KOPT-K1 (cell line): Measurements from ENCODE around the gene DOCK6.
"Not testable (repeated sequence)": the region's sequence is repeated elsewhere in the genome, so short reads cannot be mapped to it uniquely, and the experiment has no call there.

ENCODE experiments used
- H3K27ac ChIP-seq: fragments of 200-600 bp; sonication (generic); 2 replicates; pipeline ENCODE4 v1.5.1; 2016; ENCODE audit warnings: antibody characterized with exemption, mild to moderate bottlenecking, low read depth, low read length; ENCODE audit not compliant: poor library complexity, severe bottlenecking
- H3K36me3 ChIP-seq: fragments of 200-600 bp; sonication (generic); 2 replicates; pipeline ENCODE4 v1.5.1; 2017; ENCODE audit warnings: antibody characterized with exemption, mild to moderate bottlenecking, low read length, moderate library complexity; ENCODE audit not compliant: insufficient read depth
- H3K9me3 ChIP-seq: fragments of 200-600 bp; sonication (generic); 2 replicates; pipeline ENCODE4 v1.5.1; 2017; ENCODE audit warnings: antibody characterized with exemption, low read length, mild to moderate bottlenecking; ENCODE audit not compliant: insufficient read depth, poor library complexity, severe bottlenecking

DOCK6 gene

DNA sequence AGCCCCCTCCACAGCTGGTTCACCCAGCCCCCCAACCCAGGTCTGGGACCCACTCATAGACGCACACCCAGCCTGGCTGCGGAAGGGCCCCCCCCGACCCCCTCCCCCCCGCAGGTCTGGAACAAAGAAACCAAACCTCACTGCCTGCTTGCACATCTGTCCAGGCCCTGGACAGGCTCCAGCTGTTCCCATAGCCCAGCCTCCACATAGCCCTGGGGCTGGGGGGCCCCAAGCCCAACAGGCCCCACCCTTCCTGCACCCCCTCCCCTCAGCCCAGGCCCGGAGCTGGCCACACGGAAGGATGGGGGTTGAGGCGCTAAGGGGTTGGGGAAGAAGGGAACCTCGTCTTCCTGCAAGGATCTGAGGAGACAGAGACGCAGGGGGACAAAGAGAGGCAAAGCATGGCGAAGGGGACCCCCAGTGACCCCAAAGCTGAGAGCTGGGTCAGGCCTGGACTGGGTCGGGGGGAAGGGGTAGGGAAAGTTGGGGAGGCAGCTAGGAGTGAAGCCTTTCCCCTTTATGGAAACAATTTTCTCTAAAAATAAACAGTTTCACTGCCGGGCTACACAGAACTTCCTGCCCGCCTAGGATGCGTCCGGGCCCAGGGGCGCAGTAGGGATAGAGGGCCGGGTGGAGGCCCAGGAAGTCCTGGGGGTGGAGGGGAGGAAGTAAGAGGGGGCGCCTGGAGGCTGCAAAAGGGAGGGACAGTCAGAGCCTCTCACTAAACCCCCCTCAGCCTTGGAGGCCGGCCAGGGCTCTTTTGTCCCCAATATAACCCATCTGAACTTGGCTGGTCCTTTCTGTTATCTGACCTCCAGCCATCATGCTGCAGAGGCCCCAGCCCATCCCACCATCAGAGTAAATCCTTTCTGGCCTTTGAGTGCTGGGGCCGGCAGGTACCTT is 67.4 kb downstream of the DOCK6 start:
- Histone ChIP-seq H3K9me3 (no peaks in the 10 kb centered on the region), H3K27ac (no peak overlapping the region), H3K36me3 (no peaks in the 10 kb centered on the region)

GRCh38 chr19:11194173-11194572 is 68.2 kb downstream of the DOCK6 start:
- no peaks in the 10 kb centered on the region for H3K9me3 ChIP-seq
- H3K27ac ChIP-seq, result no peak overlapping the region

GRCh38 chr19:11192957-11193939 is 69.1 kb downstream of the DOCK6 start:
- Histone ChIP-seq H3K27ac (no peak overlapping the region), H3K36me3 (no peaks in the 10 kb centered on the region), H3K9me3 (no peaks in the 10 kb centered on the region)

More at GRCh38 chr19:11194173-11194572, 68.2 kb downstream of the DOCK6 start:
- no peaks in the 10 kb centered on the region for H3K36me3 ChIP-seq

DNA sequence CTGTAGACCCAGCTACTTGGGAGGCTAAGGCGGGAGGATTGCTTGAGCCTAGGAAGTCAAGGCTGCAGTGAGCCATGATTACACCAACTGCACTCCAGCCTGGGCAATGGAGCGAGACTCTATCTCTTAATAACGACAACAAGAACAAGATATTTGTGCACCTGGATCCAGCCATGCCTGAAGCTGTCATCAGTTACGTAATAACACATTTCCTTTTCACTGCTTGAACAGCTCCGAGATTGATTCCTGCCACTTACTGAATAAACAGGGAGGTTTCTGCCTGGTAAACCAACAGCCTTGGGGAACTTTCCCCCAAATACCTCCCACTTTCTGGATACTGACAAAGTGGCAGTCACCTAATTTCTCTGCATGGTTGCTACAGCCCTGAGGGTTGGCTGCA is 70.4 kb downstream of the DOCK6 start:
- Histone ChIP-seq H3K36me3 (no peaks in the 10 kb centered on the region), H3K9me3 (no peaks in the 10 kb centered on the region), H3K27ac (no peak overlapping the region)

- Histone ChIP-seq H3K36me3 (no peaks in the 10 kb centered on the region), H3K9me3 (no peaks in the 10 kb centered on the region), H3K27ac (no peak overlapping the region)
Measured at GRCh38 chr19:11191273-11191755, 71.0 kb downstream of the DOCK6 start.

DNA sequence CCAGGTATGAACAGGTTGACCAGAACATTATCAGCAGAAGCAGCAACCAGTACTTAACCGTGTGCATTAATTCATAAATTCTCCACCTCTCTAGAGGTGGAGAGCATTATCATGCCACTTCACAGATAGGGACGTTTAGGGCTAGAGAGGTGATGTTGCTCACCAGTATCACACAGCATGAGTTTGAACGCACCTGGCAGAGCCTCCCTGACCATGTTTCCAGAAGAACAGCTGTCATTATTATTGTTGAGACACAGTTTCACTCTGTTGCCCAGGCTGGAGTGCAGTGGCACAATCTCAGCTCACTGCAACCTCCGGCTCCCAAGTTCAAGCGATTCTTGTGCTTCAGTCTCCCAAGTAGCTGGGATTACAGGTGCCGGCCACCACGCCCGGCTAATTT is 71.8 kb downstream of the DOCK6 start:
- no peak overlapping the region for H3K27ac ChIP-seq
- H3K9me3 ChIP-seq, result no peaks in the 10 kb centered on the region
- H3K36me3 ChIP-seq, result no peaks in the 10 kb centered on the region

GRCh38 chr19:11187441-11187840 is 74.9 kb downstream of the DOCK6 start:
- no peaks in the 10 kb centered on the region for H3K9me3 ChIP-seq
- no peaks in the 10 kb centered on the region for H3K36me3 ChIP-seq
- H3K27ac ChIP-seq, result no peak overlapping the region

DNA sequence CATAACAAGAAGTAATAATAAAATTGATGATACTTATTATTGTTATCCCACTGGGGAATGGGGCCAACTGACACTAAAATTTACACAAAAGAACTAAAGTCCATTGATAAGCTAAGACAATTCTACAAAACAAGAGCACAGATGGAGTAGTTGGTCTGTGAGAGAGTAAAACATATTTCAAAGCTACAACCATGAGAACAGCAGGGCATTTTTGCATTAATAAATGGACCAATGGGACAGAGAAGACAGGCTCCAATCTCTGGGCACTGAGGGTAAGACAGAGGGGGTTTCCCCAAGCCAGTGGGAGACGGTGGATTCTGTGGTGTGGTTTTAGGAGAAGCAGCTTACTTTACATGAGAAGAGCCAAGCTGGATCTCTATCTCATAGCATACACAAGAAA is 79.3 kb downstream of the DOCK6 start:
- H3K9me3 ChIP-seq, result no peaks in the 10 kb centered on the region
- no peak overlapping the region for H3K27ac ChIP-seq
- no peaks in the 10 kb centered on the region for H3K36me3 ChIP-seq

DNA sequence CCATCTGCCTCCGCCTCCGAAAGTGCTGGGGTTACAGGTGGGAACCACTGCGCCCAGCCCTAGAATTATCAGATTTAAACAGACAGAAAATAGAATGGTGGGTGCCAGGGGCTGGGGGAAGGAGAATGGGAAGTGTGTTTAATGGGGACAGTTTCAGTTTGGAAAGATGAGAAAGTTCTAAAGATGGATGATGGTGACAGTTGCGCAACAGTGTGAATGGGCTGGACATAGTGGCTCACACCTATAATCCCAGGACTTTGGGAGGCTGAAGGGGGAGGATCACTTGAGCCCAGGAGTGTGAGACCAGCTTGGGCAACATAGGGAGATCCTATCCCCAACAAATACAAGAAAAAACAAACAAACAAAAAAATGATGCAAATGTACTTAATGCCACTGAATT is 80.8 kb downstream of the DOCK6 start:
- no peaks in the 10 kb centered on the region for H3K9me3 ChIP-seq
- H3K36me3 ChIP-seq, result no peaks in the 10 kb centered on the region
- H3K27ac ChIP-seq, result no peak overlapping the region

DNA sequence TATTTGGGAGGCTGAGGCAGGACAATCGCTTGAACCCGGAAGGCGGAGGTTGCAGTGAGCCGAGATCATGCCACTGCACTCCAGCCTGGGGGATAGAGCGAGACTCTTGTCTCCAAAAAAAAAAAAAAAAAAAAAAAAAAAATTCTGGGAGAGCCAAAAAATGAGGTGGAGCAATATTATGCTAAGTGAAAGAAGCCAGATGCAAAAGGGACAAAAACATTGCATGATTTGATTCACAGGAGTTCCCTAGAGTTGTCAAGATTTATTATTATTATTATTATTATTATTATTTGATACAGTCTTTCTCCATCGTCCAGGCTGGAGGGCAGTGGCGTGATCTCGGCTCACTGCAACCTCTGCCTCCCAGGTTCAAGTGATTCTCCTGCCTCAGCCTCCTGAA is 81.3 kb downstream of the DOCK6 start:
- not testable (repeated sequence) for H3K36me3 ChIP-seq, H3K27ac ChIP-seq

DNA sequence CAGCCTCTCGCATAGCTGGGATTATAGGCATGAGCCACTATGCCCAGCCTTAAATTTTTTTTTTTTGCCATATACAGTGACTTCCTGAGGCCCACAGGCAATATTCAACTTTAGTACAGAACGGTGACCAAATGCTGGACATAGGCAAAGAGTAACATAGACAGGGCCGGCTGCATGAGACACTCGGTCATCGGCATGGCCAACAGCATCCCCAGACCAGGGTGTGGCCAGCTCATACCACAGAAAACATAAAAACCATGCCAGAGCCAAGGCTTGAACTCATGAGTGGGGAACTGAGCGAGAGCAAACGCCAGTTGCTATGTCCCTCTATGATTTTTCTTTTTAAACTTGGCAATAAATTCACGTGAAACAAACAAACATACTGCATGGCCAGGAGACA is 82.0 kb downstream of the DOCK6 start:
- Histone ChIP-seq H3K27ac (no peak overlapping the region), H3K36me3 (no peaks in the 10 kb centered on the region), H3K9me3 (no peaks in the 10 kb centered on the region)

More for the DNA sequence above, 81.3 kb downstream of the DOCK6 start:
- H3K9me3 ChIP-seq, result not testable (repeated sequence)

GRCh38 chr19:11179716-11180297 is 82.5 kb downstream of the DOCK6 start:
- no peaks in the 10 kb centered on the region for H3K9me3 ChIP-seq
- no peaks in the 10 kb centered on the region for H3K36me3 ChIP-seq
- no peak overlapping the region for H3K27ac ChIP-seq

DNA sequence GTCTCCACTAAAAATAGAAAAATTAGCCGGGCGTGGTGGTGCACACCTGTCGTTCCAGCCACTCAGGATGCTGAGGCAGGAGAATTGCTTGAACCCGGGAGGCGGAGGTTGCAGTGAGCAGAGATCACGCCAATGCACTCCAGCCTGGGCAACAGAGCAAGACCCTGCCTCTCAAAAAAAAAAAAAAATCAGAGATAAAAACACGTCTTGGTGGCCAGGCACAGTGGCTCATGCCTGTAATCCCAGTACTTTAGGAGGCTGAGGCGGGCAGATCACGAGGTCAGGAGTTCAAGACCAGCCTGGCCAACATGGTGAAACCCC is 83.2 kb downstream of the DOCK6 start:
- H3K27ac ChIP-seq, H3K9me3 ChIP-seq, H3K36me3 ChIP-seq: not testable (repeated sequence)

GRCh38 chr19:11177592-11177991 is 84.7 kb downstream of the DOCK6 start:
- Histone ChIP-seq H3K27ac (no peak overlapping the region), H3K36me3 (no peaks in the 10 kb centered on the region), H3K9me3 (no peaks in the 10 kb centered on the region)
